A549 treated with AZD9567 at 1 μM for 4 hours (cell line): Measurements from ENCODE around the gene CAVIN2. TPM values are rescaled to one million over a fixed set of nuclear protein-coding genes. Genes with fewer than 3 reads are reported as not detected.

Experiments used
- total RNA-seq: library from RNA; stranded (reverse); fragments of 200-300 nt; extraction: Qiagen RNA extraction; gene quantifications from 5 replicates; pipeline ENCODE4 v1.2.3, GENCODE V29; 2022; ENCODE audit not compliant: insufficient read depth

The CAVIN2 gene
- total RNA-seq, result 25.8 to 47.7 TPM (median 41.3 TPM) in 5 replicates

GRCh38 chr2:191846515-191847476, at the start of gene CAVIN2:
TSS of gene CAVIN2 (minus strand) at chr2:191847088. CDS start at chr2:191846925, 163 bp downstream.

Other genes starting within 250 kb of the CAVIN2 start
- 12.0 to 16.5 TPM (median 13.9 TPM) in 5 replicates for gene NABP1, start 169.0 kb downstream of the CAVIN2 start, total RNA-seq